GM20000 (cell line): Measurements from ENCODE around the gene PDE7B.

Experiments
- DNase-seq: peaks from one replicate; pipeline ENCODE4 v3.0.0; 2012; ENCODE audit warnings: low spot score
- CTCF ChIP-seq: IDR thresholded peaks from 2 replicates; pipeline ENCODE4 v1.5.1; 2012; ENCODE audit warnings: mild to moderate bottlenecking, control low read depth; ENCODE audit errors: extremely low read depth, missing control alignments

Gene PDE7B

GRCh38 chr6:136201732-136202131, 350.2 kb downstream of the PDE7B start:
- no peak for DNase-seq
- no peak for TF ChIP-seq CTCF

GRCh38 chr6:136208783-136209182, 357.3 kb downstream of the PDE7B start:
- no peak for TF ChIP-seq CTCF
- DNase-seq: no peak

DNA sequence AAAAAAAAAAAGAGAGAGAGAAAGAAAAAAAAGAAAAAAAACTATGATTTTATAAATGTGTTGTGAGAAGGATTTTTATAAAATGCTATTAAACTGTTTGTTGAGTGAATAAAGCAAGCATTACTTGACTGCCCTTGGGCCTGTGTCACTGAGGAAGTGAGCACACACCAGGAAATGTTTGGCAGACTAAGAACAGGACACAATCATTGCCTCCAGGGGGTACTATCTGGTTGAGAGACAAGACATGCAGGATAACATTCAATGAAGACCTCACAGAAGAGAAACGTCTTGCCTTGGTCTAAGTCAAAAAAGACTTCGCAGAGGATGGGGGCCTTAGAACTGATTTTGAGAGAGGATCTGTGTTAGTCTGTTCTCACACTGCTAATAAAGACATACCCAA, 358.0 kb downstream of the PDE7B start:
- no peak for DNase-seq
- no peak for TF ChIP-seq CTCF

DNA sequence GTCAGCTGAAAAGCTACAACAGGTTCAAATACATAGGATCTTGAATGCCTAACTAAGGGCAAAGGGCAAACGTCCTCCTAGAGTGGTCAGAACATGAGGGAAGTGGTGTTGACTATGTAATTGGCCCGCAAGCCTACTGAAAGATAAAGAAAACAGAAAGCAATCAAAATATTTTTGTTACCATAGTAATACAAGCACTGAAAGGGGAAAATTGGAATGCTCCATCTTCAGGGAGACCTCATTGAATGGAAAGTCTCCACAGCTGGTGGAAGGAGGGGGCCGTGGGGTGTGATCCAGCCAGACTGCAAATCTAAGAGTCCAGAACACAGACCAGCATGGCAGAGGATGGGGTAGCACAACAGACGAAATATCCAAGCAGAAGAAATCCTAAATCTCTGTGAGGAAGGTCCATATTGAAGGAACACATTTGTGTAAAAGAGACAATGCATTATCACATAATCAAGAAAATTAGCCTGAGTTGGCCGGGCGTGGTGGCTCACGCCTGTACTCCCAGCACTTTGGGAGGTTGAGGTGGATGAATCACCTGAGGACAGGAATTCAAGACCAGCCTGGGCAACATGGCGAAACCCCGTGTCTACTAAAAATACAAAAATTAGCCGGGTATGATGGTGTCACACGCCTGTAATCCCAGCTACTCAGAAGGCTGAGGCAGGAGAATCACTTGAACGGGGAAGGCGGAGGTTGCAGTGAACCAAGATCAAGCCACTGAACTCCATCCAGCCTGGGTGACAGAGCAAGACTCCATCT, 359.1 kb downstream of the PDE7B start:
- TF ChIP-seq CTCF: no peak

GRCh38 chr6:136212608-136213007, 361.1 kb downstream of the PDE7B start:
- DNase-seq: no peak
- no peak for TF ChIP-seq CTCF

More for the DNA sequence above, 359.1 kb downstream of the PDE7B start:
- DNase-seq: no peak

- no peak for TF ChIP-seq CTCF
- no peak for DNase-seq
Measured at GRCh38 chr6:136213012-136213539, 361.6 kb downstream of the PDE7B start.

GRCh38 chr6:136213853-136214252, 362.4 kb downstream of the PDE7B start:
- DNase-seq: no peak
- TF ChIP-seq CTCF: no peak
